Mammary epithelial cell (primary cell): ENCODE data around the gene ANKRD28.

Source experiments
- EZH2 ChIP-seq: IDR thresholded peaks from 2 replicates; pipeline ENCODE4 v1.6.1; 2012; ENCODE audit warnings: low read length, inconsistent platforms, borderline replicate concordance
- TF ChIP-seq, protein P1 (sequence below), 2 donors: IDR thresholded peaks in 1 of 2; conservative IDR thresholded peaks in 1 of 2; 2 replicates each; pipeline ENCODE4 v1.5.1; 2011 to 2012; ENCODE audit warnings: inconsistent platforms in 2 of 2, low read length in 2 of 2, mild to moderate bottlenecking in 2 of 2, control low read depth in 1 of 2, low read depth in 1 of 2; ENCODE audit not compliant: insufficient read depth in 1 of 2; ENCODE audit errors: extremely low read depth in 1 of 2

DNA sequence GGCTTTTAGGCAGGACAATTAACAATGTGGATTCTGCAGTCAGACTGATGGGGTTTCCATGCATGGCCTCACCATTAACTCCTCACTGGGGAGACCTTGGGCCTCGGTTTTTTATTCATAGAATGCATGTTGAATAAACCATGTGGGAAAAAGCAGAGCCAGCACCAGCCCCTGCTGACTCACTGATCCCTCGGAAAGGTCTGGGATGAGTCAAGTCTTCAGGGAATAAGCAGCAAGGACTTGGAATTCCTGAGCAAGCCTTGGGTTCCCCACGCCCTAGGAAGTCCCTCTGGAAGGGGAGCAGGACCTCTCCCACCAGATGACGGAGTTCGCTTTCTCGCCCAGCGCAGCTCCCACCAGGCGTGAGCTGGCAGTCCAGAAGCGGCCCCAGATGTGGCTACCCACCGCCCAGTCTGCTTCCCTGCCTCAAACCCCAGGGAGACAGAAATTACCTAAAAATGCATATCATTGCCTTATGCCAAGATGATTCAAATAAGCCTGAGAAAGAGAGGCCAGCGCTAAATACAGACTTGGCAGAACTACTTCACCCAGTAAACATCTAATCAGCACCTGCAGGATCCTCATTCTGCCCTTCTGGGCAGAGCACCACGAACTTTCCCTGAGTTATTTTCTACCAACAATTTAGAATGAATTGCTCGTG is 150.8 kb downstream of the ANKRD28 start:
- TF ChIP-seq, protein P1, sequence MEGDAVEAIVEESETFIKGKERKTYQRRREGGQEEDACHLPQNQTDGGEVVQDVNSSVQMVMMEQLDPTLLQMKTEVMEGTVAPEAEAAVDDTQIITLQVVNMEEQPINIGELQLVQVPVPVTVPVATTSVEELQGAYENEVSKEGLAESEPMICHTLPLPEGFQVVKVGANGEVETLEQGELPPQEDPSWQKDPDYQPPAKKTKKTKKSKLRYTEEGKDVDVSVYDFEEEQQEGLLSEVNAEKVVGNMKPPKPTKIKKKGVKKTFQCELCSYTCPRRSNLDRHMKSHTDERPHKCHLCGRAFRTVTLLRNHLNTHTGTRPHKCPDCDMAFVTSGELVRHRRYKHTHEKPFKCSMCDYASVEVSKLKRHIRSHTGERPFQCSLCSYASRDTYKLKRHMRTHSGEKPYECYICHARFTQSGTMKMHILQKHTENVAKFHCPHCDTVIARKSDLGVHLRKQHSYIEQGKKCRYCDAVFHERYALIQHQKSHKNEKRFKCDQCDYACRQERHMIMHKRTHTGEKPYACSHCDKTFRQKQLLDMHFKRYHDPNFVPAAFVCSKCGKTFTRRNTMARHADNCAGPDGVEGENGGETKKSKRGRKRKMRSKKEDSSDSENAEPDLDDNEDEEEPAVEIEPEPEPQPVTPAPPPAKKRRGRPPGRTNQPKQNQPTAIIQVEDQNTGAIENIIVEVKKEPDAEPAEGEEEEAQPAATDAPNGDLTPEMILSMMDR (conservative IDR thresholded peaks at IDR 0.05 in 1 of 2, IDR thresholded peaks at IDR 0.05 in 1 of 2; ENCODE audit: extremely low read depth in 1 of 2, insufficient read depth in 1 of 2, low read depth in 1 of 2, low read length in 2 of 2), result no peak
- no peak for TF ChIP-seq EZH2
